Stimulated activated CD4-positive, alpha-beta T cell treated with anti-CD3 and anti-CD28 coated beads, Interleukin-1b, Interleukin-23, amount 100 ng/mL, for 1 hour (primary cell): ENCODE measurements around the gene FIBP.

Experiments
- DNase-seq, 2 donors: peaks; one replicate each; pipeline ENCODE4 v3.0.0-alpha.2; 2020; ENCODE audit warnings: low read depth in 2 of 2

The FIBP gene

DNA sequence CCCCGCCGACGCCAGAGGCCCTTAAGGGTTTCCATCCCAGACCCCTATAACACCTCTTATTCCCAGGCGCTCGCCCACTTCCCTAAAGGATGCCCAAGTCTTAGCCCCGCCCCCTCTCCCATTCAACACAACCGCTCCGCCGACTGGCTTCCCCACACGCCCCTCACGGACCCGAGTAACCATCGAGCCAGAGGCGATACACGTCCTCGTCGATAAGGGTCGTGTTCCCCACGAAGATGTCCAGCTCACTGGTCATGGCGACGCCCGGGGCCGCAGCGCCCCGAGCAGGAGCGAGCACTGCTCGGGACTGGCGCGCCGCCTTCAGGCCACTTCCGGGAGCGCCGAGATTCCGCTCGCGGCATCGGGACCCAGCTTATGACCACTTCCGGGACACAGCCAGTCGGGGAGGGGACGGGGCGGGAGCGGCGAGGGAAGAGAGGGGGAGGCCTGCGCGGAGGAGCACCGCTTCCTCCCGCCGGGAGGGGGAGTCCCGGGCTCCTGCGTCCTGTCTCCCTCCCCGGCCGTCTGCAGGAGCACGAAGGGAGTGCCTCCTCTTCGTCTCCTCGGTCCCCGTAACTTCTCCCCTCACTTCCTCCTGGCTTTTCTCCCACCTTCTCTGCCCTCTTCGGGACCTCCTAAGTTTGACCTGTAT, at the start of gene FIBP:
TSS of gene FIBP (minus strand) at position 309 of the 652 bp plus-strand sequence. CDS start at position 256, 53 bp downstream.
- DNase-seq: peak; percentile 90 to 91

DNA sequence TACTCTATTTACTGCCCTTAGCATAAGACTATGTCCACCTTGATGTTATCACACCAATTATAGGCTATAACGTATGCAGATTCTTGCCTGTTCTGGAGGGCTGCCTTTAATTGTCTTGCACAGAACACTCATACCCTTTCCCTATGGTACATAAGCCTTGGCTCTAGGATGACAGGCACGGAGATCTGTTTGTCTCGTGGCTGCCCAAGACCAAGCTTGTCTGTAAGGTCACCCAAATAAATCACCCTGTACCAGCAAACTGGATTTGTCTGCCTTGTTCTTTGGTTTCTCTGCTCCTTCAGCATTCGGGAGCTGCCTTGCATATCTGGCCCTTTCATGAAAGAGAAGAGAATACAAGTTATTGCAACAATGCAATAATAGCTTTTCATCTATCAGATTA, 49.5 kb upstream of the FIBP start:
- no peak for DNase-seq

DNA sequence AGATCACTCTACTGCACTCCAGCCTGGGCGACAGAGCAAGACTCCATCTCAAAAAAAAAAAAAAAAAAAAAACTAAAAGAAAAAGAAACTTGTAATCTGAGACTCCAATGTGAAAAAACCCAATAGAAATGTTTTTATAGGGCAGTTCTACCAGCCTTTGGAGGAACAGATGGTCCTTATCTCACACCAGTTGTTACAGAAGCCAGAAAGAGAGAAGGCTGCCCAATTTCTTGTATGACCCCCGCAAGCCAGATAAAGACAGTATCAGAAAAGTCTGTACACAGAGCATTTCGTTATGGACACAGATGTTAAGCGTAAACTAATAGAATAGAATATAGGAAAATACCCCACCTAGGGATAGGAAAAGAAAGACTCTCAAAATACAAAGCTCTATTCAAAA, 45.7 kb upstream of the FIBP start:
- DNase-seq: no peak

DNA sequence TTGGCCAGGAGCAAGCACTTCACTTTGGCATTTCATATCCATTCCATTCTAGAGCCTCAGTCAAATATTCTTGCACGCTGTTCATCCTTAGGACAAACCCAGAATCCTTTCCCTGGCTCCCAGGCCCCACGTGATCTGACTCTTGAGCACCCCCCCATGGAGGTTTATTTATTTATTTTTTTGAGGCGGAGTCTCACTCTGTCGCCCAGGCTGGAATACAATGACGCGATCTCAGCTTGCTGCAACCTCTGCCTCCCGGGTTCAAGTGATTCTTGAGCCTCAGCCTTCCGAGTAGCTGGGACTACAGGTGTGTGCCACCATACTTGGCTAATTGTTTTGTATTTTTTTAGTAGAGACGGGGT, 44.3 kb upstream of the FIBP start:
- DNase-seq: no peak

DNA sequence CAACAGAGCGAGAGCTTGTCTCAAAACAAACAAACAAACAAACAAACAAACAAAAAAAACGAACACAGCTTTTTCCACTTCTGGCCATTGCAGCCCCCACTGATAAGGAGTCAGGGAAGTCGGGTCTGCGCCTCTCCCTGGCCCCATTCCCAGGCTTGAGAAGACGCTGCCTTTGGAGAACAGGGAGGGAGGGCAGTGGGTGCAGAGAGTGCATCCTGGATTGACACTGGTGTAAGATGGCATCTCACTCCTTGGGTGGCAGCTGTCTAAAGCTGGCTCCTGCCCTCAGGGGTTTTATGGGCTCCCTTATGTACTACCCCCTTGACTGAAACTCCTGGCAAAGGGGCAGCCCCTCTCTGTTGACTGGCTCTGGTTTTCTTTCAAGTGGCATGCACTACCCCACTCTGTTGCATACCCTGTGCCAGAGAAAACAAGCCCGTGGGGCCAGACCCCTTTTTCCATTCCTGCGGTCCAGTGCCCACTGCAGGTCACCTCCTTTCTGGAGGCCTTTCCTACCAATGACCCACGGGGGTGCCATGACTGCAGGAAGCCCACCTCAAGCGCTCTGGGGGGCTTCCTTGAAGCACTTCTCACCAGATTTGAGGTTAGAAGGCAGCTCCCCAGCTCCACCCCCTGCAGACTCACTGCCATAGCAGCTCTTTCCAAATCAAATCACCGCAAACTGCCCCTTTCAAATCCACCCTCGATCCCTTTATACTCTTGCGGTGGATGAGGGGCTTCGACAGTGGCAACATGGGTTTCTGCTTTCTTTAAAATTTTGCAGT, 43.7 kb upstream of the FIBP start:
- DNase-seq: no peak

DNA sequence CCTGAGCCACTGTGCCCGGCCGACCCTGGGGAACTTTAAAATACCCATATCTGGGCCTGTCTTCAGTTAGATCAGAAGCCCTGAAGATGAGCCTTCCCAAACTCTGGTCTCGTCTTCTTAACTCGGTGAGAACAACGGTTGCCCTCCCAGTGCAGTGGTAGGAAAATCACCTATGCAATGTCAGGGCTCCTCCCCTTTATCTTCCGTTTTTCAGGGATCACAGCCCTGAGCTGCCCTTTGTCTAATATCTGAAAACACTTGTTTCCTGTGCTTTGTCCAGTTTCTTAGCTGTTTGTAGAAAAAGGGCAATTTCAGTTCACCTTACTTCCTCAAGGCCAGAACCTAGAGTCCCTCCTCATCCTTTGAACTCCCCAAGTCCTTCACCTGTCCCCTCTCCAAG, 40.4 kb upstream of the FIBP start:
- DNase-seq: no peak

DNA sequence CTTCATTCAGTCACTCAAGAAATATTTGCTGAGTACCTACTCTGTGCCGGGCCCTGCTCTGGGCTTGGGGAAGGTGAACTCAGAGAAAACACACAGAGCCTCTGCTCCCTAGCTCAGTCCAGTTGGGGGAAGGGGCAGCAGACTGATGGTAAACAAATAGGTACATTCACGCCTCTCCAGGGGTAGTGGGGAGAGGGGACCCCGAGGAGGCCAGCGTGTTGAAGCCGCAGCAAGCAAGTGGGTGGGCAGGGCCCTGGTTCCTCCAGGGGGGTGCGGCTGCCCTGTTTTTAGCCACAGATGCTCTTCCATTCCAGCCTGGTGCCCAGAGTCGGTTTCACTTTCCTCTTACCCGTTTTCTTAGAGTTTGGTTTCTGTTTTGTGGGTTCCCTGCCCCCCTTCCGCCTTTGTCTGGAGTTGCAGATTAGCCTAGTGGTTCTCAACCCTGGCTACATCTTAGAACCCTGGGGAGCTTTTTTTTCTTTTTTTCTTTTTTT, 39.7 kb upstream of the FIBP start:
- peak; percentile 46 to 51 for DNase-seq

DNA sequence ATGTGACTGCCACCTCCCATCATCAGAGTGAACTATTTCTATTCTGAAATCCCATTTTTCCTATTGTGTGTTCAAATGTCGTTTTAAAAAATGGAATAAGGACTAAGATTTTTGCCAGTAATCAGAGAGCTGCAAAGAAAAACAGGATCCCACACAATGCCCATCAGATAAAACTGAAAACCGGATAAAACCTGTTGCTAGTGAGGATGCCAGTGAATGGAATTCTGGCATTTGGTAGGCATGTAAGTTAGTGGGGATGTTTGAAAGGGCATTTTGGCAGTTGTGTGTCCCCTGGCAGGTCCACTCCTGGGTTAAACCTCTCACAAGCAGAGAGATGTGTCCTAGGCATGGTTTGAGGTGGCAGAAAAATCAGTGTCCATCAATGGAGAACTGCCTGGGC, 37.1 kb upstream of the FIBP start:
- no peak for DNase-seq

DNA sequence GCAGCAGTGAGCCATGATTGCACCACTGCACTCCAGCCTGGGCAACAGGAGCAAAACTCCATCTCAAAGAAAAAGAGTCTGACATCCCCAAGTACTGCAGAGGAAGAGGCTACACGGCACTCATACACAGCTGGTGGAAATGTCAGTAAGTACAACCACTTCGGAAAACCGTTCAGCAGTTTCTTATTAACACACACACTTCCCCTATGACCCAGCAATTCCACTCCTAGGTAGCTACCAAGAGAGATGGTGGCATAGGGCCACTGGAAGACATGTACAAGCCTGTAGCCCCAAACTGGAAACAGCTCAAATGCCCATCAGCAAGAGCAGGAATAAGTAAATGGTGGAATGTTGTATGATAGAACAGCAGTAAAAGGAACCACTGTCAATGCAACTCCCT, 34.3 kb upstream of the FIBP start:
- no peak for DNase-seq

DNA sequence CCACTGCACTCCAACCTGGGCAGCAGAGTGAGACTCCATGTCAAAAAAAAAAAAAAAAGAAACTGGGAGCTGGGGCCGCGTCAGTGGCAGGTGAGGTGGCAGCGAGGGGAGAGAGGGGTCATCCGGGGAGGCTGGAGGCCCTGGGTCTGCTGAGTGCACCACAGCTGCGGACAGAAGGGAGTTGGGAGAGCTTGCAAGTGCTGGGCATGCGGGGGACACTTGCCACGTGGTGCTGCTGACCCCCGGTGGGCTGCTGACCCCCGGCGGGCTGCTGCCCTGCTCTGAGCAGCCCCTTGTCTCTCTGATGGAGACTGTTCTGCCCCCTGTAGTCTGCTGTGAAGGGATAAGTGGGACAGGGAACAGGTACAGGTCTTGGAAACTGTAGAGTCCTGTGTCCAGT, 33.6 kb upstream of the FIBP start:
- DNase-seq: no peak

DNA sequence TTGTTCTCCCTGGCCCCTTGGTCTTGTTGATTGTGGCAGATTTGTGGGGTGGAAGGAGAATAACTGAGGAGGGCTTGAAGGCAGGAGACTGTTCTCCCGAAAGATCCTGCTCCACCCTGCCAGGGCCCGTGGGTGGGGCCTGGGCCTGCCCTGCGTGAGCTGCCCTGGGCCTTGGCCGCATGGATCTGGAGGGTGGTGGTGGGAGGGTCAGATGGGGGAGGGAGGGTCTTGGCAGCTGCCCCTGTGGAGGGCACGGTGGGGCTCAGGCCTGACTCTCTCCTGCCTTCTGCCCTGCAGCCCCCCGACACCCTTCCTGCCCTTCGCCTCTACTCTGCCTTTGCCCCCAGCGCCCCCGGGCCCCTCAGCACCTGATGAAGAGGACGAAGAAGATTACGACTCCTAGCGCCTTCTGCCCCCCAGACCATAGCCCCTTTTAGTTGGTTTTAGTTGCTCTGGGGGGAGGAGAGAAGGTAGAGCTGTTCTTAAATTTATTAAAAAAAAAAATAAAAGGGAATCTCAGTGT, 32.8 kb upstream of the FIBP start:
- no peak for DNase-seq

DNA sequence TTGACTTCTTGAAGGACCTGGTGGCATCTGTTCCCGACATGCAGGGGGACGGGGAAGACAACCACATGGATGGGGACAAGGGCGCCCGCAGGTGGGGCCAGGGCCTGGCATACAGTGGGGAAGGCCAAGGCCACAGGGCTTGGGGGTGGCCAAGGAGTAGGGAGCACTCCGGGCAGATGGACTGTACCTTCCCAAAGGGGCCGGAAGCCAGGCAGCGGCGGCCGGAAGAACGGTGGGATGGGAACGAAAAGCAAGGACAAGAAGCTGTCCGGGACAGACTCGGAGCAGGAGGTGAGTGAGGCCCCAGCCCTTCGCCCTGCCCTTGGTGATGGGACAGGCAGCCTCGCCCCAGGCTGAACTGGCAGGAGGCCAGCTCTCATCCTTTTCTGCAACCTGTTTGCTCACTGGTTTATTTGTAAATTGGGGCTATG, 32.1 kb upstream of the FIBP start:
- no peak for DNase-seq

DNA sequence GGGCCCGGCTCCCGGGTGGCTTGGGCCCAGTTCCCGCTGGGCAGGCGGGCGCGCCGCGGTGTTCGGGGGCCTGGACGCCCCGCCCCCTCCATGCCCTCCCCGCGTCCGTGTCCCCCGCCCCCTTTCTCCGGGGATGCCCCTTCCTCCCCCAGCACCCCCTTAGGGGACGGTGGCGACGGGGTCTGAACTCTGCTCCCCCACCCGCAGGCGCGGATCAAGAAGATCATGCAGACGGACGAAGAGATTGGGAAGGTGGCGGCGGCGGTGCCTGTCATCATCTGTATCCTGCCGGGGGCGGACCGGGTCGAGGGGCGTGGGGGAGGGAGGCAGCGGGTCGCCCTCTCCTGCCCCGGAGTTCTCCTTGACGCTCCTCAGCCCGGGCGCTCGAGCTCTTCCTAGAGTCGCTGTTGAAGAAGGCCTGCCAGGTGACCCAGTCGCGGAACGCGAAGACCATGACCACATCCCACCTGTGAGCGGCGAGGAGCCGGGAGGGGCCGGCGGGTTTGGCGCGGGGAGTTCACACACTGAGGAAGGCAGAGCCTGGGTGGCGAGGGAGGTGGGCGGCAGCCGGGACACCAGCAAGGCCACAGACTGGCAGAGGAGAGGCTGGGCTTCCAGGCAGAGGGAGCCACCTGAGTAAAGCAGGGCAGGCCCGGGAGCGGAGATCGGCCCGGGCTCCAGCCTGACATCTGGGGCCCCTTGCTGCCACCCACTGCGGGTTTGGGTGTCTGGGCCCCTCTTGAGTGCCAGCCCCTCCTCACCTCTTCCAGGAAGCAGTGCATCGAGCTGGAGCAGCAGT, 31.5 kb upstream of the FIBP start:
- no peak for DNase-seq

DNA sequence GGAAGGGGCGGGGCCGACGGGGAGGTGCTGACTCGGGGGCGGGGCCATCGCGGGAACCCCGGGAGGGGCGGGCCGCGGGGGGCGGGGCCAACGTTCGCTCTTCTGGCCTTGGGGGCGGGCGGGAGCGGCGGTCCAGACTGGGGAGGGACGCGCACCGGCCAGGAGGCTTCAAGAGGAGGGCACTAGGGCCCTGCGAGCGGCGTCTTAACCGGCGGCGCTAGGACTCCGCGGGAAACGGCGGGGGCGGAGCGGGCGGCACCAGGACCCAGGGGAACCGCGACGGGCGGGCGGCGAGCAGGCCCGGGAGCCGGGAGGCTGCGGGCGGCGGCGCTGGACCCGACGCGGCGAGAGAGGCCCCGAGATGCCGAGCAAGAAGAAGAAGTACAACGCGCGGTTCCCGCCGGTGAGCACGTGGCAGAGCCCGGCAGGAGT, 30.9 kb upstream of the FIBP start, which contains the start of gene DRAP1:
TSS of gene DRAP1 (plus strand) at position 286 of the 432 bp plus-strand sequence. CDS start at position 362, 76 bp downstream.
- DNase-seq: peak; percentile 99

DNA sequence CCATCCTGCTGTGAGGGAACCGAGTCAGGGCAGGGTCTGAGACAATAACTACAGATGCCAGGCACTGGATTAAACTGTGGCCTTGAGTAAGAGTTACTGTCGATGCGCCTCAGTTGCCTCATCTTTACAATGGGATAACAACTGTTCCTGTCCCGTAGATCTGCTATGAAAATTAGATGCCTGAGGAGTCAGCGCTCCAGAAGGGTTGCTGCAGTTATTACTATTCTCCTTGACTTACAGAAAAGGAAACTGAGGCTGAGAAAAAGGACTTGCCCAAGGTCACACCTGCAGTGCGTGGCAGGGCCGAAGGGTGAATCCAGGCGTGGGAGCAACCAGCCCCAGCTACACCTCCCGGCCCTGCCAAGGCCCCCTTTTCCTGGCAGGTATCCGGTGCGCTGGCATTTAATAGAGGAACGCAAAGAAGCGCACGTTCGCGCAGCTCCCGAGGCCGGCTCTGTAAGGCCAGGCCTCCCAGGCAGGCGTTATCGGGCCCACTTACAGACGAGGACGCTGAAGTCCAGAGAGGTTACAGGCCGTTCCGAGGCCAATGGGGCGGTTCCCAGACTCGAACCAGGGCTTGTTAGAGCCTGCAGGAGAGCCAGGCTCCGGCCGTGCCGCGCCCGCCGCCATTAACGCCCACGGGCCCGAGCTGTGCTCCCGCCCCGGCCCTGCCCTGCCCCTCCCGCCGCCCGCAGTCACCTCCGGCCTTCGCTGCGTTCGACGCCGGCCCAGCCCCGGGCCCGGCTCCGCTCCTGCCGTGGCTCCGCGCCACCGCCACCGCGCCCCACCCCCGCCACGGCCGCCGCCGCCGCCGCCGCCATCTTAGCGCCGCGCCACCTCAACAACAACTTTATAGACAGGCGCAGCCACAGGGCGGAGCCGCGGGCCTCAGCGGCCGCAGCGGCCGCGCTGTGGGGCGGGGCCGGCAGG, 30.2 kb upstream of the FIBP start, which contains the start of gene C11orf68:
TSS of gene C11orf68 (minus strand) at position 852 of the 930 bp plus-strand sequence. CDS start at position 821, 31 bp downstream.
- DNase-seq: peak in 1 of 2 donors; percentile 29

DNA sequence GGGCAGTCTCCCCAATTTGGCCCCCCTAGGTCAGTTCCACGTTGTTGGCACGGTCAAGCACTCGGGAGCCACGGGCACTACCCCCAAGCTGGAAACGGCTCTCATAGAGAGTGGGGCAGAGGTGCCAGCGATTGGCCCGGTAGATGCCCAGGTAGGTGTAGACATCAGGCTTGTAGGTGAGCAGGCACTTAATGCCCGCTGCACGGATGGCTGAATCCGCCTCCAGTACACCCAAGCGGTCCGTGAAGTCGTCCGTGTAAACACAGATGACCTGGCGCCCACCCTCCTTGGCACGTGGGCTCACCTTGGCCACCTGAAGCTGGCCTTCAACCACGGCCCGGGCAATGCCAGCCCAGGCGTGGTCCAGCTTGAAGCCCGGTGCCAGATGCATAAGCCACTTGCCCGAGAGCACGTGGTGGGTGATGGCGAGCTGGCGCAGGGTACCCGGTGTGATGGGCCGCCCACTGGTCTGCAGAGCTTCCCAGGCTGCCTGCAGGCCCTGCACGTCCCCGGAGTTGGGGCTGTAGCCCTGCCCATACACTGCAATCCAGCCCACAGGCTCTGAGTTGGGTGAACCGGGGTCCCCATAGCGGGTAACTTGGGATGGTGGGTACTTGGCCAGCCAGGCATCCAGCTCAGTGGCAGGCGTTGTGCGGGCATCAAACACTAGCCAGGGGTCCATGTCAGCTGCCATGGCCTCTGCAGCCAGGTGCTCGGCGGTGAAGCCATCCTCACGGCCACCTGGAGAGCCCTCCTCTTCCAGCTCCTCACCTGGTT, 29.4 kb upstream of the FIBP start:
- DNase-seq: no peak

DNA sequence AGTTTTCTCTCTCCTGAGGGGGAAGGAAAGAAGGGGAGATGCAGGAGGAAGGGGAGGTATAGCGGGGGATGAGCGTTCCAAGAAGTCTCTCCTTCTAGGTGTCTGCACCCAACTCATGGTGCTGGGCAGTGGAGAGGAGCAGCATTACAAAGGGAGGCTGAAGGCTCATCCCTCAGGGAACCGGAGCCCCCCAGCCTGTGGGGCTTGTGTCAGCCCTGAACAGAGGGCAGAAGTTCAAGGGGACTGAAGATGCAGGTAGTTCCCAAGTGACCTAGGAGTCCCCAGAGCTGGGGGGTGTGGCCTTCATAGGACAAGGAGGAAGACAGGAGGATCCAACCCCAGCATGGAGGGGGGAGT, 28.8 kb upstream of the FIBP start:
- DNase-seq: no peak

DNA sequence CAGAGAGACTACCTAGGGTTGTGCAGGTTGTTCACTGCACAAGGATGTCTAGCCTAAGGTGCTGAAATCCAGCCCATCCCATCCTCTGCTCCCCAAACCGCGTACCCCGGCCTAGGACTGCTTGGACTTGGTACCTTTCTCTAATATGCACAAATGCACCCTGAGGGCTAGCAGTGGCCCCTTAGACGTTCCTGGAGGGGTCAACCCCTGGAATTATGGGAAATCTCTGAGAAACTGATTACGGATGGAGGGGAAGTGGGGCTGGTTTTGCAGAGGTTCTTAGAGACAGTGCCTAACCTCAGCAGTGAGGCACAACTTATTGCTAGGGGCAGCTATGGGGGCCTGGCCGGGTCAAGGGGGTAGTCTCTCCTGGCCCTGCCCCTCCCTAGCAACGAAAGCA, 28.1 kb upstream of the FIBP start:
- DNase-seq: no peak

DNA sequence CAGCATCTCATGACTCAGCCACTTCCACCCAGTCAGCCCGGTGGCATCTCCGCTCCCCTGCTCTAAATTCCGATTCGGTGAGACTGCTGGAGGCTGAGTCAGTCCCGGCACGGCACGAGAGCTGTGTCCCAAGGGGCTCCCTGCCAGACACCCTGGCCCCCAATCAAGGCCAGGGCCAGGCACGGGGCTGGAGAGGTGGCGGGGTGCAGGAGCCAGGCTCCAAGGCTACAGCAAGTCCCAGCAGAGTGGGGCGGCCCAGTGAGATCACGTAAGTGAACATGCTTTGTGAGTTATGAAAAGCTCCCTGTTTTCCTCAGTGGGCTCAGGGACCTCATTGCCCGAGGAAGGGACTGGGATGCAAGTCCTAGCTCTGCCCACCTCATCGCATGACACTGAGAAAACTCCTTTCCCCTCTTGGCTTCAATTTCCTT, 27.6 kb upstream of the FIBP start:
- DNase-seq: no peak
